SH-SY5Y (cell line): Measurements from ENCODE around the gene CSNK2A1.

Experiments
- GATA2 ChIP-seq: IDR thresholded peaks from 2 replicates; pipeline ENCODE4 v1.6.1; 2011; ENCODE audit warnings: mild to moderate bottlenecking, low read depth, low read length
- GATA3 ChIP-seq: IDR thresholded peaks from 2 replicates; pipeline ENCODE4 v1.6.1; 2011; ENCODE audit warnings: low read depth, mild to moderate bottlenecking, low read length, moderate library complexity

DNA sequence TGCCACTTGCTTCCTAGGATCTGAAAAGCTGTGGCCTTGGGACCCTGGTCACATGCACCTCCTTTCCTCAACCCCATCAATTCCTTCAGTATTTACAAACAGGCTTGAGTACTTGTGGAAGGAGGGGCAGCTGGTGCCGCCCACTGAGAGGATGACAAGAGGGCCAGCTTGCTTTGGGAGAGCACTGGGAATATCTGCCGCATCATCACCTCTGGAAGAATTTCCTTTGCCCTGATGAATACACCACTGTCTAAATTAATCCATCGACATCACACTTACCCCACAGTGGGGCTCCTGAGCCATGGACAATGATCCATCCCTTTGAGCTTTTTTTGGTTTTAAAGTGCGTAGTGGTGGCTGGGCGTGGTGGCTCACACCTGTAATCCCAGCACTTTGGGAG, 107.1 kb downstream of the CSNK2A1 start:
- no peak for TF ChIP-seq GATA2
- no peak for TF ChIP-seq GATA3
